ENCODE measurements around the gene CPD.
"Not testable (repeated sequence)": the region's sequence is repeated elsewhere in the genome, so short reads cannot be mapped to it uniquely, and the experiment has no call there.

Gene CPD

DNA sequence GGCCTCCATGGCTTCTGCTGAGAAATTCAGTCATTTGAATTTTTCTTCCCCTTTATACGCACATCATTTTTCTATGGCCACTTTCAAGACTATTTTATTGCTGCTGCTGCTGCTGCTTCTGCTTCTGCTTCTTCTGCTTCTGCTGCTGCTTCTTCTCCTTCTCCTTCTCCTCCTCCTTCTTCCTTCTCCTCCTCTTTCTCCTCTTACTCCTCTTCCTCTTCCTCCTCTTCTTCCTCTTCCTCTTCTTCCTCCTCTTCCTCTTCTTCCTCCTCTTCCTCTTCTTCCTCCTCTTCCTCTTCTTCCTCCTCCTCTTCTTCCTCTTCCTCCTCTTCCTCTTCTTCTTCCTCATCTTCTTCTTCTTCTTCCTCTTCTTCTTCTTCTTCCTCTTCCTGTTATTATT is 22.4 kb downstream of the CPD start:
- H3K4me3 ChIP-seq (ENCODE audit: low read length): no peak overlapping the region
- no peaks in the 10 kb centered on the region for H3K4me1 ChIP-seq (ENCODE audit: low read length)
- no peaks in the 10 kb centered on the region for H3K36me3 ChIP-seq (replicated peaks; ENCODE audit: low read depth, low read length)
- H2AFZ ChIP-seq (ENCODE audit: low read depth, low read length): no peak overlapping the region
- H3K27me3 ChIP-seq (ENCODE audit: low read depth, low read length): no peaks in the 10 kb centered on the region
- no peaks in the 10 kb centered on the region for H3K9me3 ChIP-seq (ENCODE audit: insufficient read depth, low read length)
- TF ChIP-seq, protein P1, sequence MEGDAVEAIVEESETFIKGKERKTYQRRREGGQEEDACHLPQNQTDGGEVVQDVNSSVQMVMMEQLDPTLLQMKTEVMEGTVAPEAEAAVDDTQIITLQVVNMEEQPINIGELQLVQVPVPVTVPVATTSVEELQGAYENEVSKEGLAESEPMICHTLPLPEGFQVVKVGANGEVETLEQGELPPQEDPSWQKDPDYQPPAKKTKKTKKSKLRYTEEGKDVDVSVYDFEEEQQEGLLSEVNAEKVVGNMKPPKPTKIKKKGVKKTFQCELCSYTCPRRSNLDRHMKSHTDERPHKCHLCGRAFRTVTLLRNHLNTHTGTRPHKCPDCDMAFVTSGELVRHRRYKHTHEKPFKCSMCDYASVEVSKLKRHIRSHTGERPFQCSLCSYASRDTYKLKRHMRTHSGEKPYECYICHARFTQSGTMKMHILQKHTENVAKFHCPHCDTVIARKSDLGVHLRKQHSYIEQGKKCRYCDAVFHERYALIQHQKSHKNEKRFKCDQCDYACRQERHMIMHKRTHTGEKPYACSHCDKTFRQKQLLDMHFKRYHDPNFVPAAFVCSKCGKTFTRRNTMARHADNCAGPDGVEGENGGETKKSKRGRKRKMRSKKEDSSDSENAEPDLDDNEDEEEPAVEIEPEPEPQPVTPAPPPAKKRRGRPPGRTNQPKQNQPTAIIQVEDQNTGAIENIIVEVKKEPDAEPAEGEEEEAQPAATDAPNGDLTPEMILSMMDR (IDR thresholded peaks at IDR 0.05; ENCODE audit: low read depth, low read length): no peak
- no peak for TF ChIP-seq EZH2phosphoT487 (IDR thresholded peaks at IDR 0.05; ENCODE audit: low read depth)
- H4K20me1 ChIP-seq (ENCODE audit: insufficient read depth, low read length): no peaks in the 10 kb centered on the region
- no peak overlapping the region for H3K27ac ChIP-seq (ENCODE audit: low read length)
- no peak overlapping the region for H3K4me2 ChIP-seq (ENCODE audit: low read length)
- H3K79me2 ChIP-seq (ENCODE audit: low read length): no peaks in the 10 kb centered on the region
- no peak overlapping the region for H3K9ac ChIP-seq (ENCODE audit: low read length)

DNA sequence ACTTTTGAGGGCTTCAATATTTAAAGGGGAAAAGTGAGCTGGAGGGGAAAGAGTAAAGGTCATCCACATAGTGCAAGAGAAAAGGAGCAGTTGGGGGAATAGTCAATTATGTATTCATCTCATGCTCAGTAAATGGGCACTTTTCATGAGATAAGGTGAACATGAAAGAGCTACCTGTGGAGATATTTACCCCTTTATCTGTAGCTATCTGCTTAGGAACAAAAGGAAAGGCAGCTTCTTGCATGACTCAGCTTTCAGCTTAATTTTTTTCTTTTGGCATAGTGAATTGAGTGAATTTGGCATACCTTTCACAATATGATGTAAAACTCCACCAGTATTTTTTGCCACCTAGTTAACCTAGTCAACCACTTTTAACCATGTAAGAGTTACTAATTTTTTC is 26.4 kb downstream of the CPD start:
- Histone ChIP-seq H4K20me1 (ENCODE audit: insufficient read depth, low read length) (no peaks in the 10 kb centered on the region), H3K4me2 (ENCODE audit: low read length) (no peak overlapping the region), H2AFZ (ENCODE audit: low read depth, low read length) (no peak overlapping the region), H3K4me1 (ENCODE audit: low read length) (no peaks in the 10 kb centered on the region), H3K9me3 (ENCODE audit: insufficient read depth, low read length) (no peaks in the 10 kb centered on the region), H3K27ac (ENCODE audit: low read length) (no peak overlapping the region), H3K27me3 (ENCODE audit: low read depth, low read length) (no peaks in the 10 kb centered on the region), H3K9ac (ENCODE audit: low read length) (no peak overlapping the region), H3K36me3 (replicated peaks; ENCODE audit: low read depth, low read length) (no peaks in the 10 kb centered on the region), H3K4me3 (ENCODE audit: low read length) (no peak overlapping the region), H3K79me2 (ENCODE audit: low read length) (no peaks in the 10 kb centered on the region)
- TF ChIP-seq EZH2phosphoT487 (IDR thresholded peaks at IDR 0.05; ENCODE audit: low read depth): no peak
- TF ChIP-seq, protein P1 (IDR thresholded peaks at IDR 0.05; ENCODE audit: low read depth, low read length): no peak

DNA sequence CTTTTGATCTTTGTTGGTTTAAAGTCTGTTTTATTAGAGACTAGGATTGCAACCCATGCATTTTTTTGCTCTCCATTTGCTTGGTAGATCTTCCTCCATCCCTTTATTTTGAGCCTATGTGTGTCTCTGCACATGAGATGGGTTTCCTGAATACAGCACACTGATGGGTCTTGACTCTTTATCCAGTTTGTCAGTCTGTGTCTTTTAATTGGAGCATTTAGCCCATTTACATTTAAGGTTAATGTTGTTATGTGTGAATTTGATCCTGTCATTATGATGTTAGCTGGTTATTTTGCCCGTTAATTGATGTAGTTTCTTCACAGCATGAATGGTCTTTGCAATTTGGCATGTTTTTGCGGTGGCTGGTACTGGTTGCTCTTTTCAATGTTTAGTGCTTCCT is 31.9 kb downstream of the CPD start:
- H3K4me2 ChIP-seq (ENCODE audit: low read length); H2AFZ ChIP-seq (ENCODE audit: low read depth, low read length); H3K4me3 ChIP-seq (ENCODE audit: low read length); H3K4me1 ChIP-seq (ENCODE audit: low read length); H3K9ac ChIP-seq (ENCODE audit: low read length); H3K36me3 ChIP-seq (replicated peaks; ENCODE audit: low read depth, low read length); H3K27ac ChIP-seq (ENCODE audit: low read length); H4K20me1 ChIP-seq (ENCODE audit: insufficient read depth, low read length); H3K27me3 ChIP-seq (ENCODE audit: low read depth, low read length); H3K9me3 ChIP-seq (ENCODE audit: insufficient read depth, low read length); H3K79me2 ChIP-seq (ENCODE audit: low read length): not testable (repeated sequence)

DNA sequence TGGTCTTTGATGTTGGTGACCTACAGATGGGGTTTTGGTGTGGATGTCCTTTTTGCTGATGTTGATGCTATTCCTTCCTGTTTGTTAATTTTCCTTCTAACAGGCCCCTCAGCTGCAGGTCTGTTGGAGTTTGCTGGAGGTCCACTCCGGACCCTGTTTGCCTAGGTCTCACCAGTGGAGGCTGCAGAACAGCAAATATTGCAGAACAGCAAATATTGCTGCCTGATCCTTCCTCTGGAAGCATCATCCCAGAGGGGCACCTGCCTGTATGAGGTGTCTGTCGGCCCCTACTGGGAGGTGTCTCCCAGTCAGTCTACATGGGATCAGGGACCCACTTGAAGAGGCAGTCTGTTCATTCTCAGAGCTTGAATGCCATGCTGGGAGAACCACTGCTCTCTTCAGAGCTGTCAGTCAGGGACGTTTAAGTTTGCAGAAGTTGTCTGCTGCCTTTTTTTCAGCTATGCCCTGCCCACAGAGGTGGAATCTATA is 33.3 kb downstream of the CPD start:
- not testable (repeated sequence) for H2AFZ ChIP-seq (ENCODE audit: low read depth, low read length); H3K36me3 ChIP-seq (replicated peaks; ENCODE audit: low read depth, low read length); H3K27ac ChIP-seq (ENCODE audit: low read length); H3K9ac ChIP-seq (ENCODE audit: low read length); H3K79me2 ChIP-seq (ENCODE audit: low read length); H3K9me3 ChIP-seq (ENCODE audit: insufficient read depth, low read length); H3K4me1 ChIP-seq (ENCODE audit: low read length); H4K20me1 ChIP-seq (ENCODE audit: insufficient read depth, low read length); H3K27me3 ChIP-seq (ENCODE audit: low read depth, low read length); H3K4me2 ChIP-seq (ENCODE audit: low read length); H3K4me3 ChIP-seq (ENCODE audit: low read length)

DNA sequence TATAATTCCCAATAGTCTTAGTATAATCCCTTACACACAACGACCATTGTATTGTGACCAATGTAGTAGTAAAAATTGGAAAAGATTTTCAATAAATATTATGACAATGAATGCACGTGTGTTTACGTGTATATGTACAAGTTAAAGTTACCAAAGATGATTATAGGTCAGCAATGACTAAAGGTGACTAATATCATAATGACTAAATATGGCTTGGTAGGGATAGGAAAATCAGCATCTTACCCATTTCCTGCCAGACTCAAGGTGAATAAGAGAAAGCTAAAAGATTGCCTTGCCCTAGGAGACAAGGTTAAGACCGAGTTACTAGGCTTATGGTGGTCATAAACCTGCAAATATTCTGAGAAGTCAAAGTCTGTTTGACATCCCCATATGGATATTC is 34.4 kb downstream of the CPD start:
- Histone ChIP-seq H2AFZ (ENCODE audit: low read depth, low read length) (no peak overlapping the region), H3K9me3 (ENCODE audit: insufficient read depth, low read length) (no peaks in the 10 kb centered on the region), H3K27ac (ENCODE audit: low read length) (no peak overlapping the region), H3K4me2 (ENCODE audit: low read length) (no peak overlapping the region), H4K20me1 (ENCODE audit: insufficient read depth, low read length) (no peaks in the 10 kb centered on the region), H3K79me2 (ENCODE audit: low read length) (no peaks in the 10 kb centered on the region), H3K9ac (ENCODE audit: low read length) (no peak overlapping the region), H3K4me3 (ENCODE audit: low read length) (no peak overlapping the region), H3K27me3 (ENCODE audit: low read depth, low read length) (no peaks in the 10 kb centered on the region), H3K36me3 (replicated peaks; ENCODE audit: low read depth, low read length) (no peaks in the 10 kb centered on the region), H3K4me1 (ENCODE audit: low read length) (no peaks in the 10 kb centered on the region)
- TF ChIP-seq, protein P1 (IDR thresholded peaks at IDR 0.05; ENCODE audit: low read depth, low read length): no peak
- TF ChIP-seq EZH2phosphoT487 (IDR thresholded peaks at IDR 0.05; ENCODE audit: low read depth): no peak

Data from OCI-LY3 (cell line).